ENCODE measurements around the gene AHSG. TPM values are rescaled to one million over a fixed set of nuclear protein-coding genes. Genes with fewer than 3 reads are reported as not detected.

Gene AHSG
- total RNA-seq, 6 experiments from 2014 or later, result 718 to 1,905 (median 1,079) TPM

DNA sequence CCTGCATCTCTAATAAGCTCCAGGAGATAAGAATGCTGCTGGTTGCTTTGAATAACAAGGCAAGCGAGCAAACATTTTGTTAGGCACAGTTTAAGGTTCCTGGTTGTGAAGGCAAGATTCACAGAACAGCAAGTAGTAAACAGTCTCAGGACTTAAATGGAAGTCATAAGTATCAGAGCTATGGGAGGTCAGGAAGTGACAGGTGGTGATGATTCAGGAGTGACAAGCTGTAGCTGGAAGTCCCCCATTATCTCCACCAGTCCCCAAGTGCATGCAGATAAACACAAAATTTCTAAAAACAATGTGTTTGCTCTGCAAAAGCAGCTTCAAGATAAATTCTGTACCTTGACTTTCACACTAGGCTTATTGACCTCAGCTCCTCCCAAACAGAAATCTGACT lies 30.6 kb downstream of the AHSG start:
- no peak for TF ChIP-seq POLR2A (IDR thresholded peaks at IDR 0.05)
- no peak for TF ChIP-seq CTCF (IDR thresholded peaks at IDR 0.05)
- peaks cover 0 to 40% (median 7%) of the 10 kb centered on the region in 4 donors for H3K4me1 ChIP-seq
- peak overlapping the region in 1 of 3 donors; percentile 87 for H3K27ac ChIP-seq
- peak overlapping the region in 1 of 3 donors; percentile 70 for H3K4me3 ChIP-seq
- H3K36me3 ChIP-seq, result peaks cover 0 to 32% (median 0%) of the 10 kb centered on the region in 4 donors
- no peaks in the 10 kb centered on the region for H3K9me3 ChIP-seq
- no peaks in the 10 kb centered on the region for H3K27me3 ChIP-seq
- DNase-seq (no peak), ATAC-seq (peak in 1 of 4 donors; percentile 9)
- 63% methylated on average over 1 of the region's 1 CpG for WGBS (ENCODE audit: insufficient coverage, low coverage, low lambda C conversion rate, missing lambda C conversion rate)
- intact Hi-C loops (cut with DNase I), result no loop called here

DNA sequence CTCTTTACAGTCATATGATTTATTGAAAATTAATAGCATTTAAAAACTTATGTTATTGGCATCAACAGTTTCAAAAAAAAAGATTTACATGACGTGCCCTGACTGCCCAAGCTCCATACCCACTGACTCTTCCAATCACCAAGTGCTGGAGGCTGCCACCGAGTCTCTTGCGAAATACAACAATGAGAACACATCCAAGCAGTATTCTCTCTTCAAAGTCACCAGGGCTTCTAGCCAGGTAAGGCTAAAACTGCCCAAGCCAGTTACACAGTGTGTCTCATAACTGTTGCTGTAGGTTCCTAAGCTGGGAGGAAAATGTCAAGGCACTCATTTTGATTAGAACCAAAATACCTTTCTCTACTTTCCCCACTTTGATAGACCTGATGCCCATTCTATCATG lies 31.8 kb downstream of the AHSG start:
- Histone ChIP-seq H3K9me3 (no peaks in the 10 kb centered on the region), H3K4me3 (no peak overlapping the region), H3K27ac (peak overlapping the region in 1 of 3 donors; percentile 26), H3K27me3 (no peaks in the 10 kb centered on the region), H3K36me3 (peaks cover 0 to 37% (median 0%) of the 10 kb centered on the region in 4 donors), H3K4me1 (peaks cover 0 to 34% (median 7%) of the 10 kb centered on the region in 4 donors)
- 35% methylated on average over 3 of the region's 3 CpGs for WGBS (ENCODE audit: insufficient coverage, low coverage, low lambda C conversion rate, missing lambda C conversion rate)
- ATAC-seq (peak; percentile 53 to 78 (median 68)), DNase-seq (peak in 2 of 3 donors; percentile 62 to 72)
- TF ChIP-seq POLR2A (IDR thresholded peaks at IDR 0.05) (no peak), CTCF (IDR thresholded peaks at IDR 0.05) (no peak)
- intact Hi-C loops (cut with DNase I), result no loop called here

DNA sequence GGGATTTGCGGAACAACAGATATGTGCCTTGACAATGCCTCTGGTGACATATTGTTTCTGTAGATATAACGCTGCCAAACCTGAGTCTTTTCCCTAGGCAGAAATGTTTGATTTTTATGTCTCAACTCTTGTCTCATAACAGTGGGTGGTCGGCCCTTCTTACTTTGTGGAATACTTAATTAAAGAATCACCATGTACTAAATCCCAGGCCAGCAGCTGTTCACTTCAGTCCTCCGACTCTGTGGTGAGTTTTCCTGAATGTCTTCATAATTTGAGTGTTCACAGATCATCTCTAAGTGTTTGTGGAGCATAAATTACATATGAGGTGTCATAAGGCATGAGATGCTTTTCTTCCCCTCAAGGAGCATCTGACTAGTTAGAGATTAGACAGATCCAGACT lies 33.2 kb downstream of the AHSG start:
- TF ChIP-seq CTCF (IDR thresholded peaks at IDR 0.05) (no peak), POLR2A (IDR thresholded peaks at IDR 0.05) (no peak)
- Histone ChIP-seq H3K27ac (no peak overlapping the region), H3K9me3 (no peaks in the 10 kb centered on the region), H3K4me3 (no peak overlapping the region), H3K36me3 (peaks cover 0 to 46% (median 0%) of the 10 kb centered on the region in 4 donors), H3K4me1 (peaks cover 0 to 30% (median 7%) of the 10 kb centered on the region in 4 donors), H3K27me3 (no peaks in the 10 kb centered on the region)
- WGBS (ENCODE audit: insufficient coverage, low coverage, low lambda C conversion rate, missing lambda C conversion rate), result 100% methylated on average over 3 of the region's 4 CpGs
- DNase-seq, result no peak
- no peak for ATAC-seq
- intact Hi-C loops (cut with DNase I), result no loop called here

- intact Hi-C loops (cut with DNase I), result no loop called here
These were observed 34.0 kb downstream of the AHSG start for GRCh38 chr3:186646841-186647240.

More at GRCh38 chr3:186646841-186647240, 34.0 kb downstream of the AHSG start:
- Histone ChIP-seq H3K4me1 (peaks cover 0 to 30% (median 7%) of the 10 kb centered on the region in 4 donors), H3K27ac (no peak overlapping the region), H3K27me3 (no peaks in the 10 kb centered on the region), H3K9me3 (no peaks in the 10 kb centered on the region), H3K4me3 (no peak overlapping the region), H3K36me3 (peaks cover 0 to 53% (median 0%) of the 10 kb centered on the region in 4 donors)
- TF ChIP-seq CTCF (IDR thresholded peaks at IDR 0.05) (no peak), POLR2A (IDR thresholded peaks at IDR 0.05) (no peak)
- no peak for ATAC-seq
- WGBS (ENCODE audit: insufficient coverage, low coverage, low lambda C conversion rate, missing lambda C conversion rate), result 89% methylated on average over 1 of the region's 1 CpG
- DNase-seq, result no peak
